Mononuclear cell (primary cell): ENCODE results near the gene INPP1. TPM values are rescaled to one million over a fixed set of nuclear protein-coding genes. Genes with fewer than 3 reads are reported as not detected.

Experiments used
- total RNA-seq: library from RNA; depleted of rRNA; stranded (reverse); fragments of >200 nt; gene quantifications from one replicate; pipeline ENCODE4 v1.2.3, GENCODE V29; 2012

Gene INPP1
- total RNA-seq, 1 donor, result 2.2 TPM

Other genes with a start within 250 kb of the INPP1 start
- 2.0 TPM for gene HIBCH, start 23.8 kb upstream of the INPP1 start, total RNA-seq
- 77.1 TPM for gene MFSD6, start 64.8 kb downstream of the INPP1 start, total RNA-seq
- 6.8 TPM for gene NEMP2, start 191.1 kb downstream of the INPP1 start, total RNA-seq